ENCODE measurements around the gene NSF.

The NSF gene

DNA sequence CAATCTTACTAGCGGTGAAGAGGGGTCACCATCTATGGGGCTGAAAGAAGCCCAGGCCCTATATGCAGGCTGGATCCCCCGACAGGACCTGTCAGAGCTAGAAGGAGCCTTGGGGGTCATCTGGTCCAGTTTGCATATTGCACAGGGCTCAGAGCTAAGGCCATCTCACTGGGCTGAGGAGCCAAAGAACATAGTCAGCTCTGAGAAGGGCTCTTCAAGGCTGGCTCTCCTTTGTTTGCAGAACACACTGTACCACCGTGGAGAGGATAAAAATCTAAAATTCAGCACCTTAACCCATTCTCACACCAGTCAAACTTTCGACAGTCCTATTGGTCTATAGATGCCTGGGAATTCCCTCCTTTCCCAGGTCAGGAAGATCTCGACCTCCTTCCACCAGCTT lies 203.8 kb downstream of the NSF start:
- no peak overlapping the region for H2BK12ac ChIP-seq (ENCODE audit: low read length in 2 of 2)
- H3K4me1 ChIP-seq (ENCODE audit: control insufficient read depth, insufficient read depth, low read depth, low read length), result peaks cover 21% of the 10 kb centered on the region
- peaks cover 7 to 80% of the 10 kb centered on the region in 2 experiments for H3K27me3 ChIP-seq (ENCODE audit: control insufficient read depth in 1 of 2, insufficient read depth in 1 of 2, low read length in 2 of 2)

GRCh38 chr17:46795379-46795952 lies 205.0 kb downstream of the NSF start:
- Histone ChIP-seq H3K4me2 (ENCODE audit: low read length, poor library complexity, severe bottlenecking) (peak overlapping the region; percentile 51), H3K23ac (ENCODE audit: low read length in 2 of 2) (no peak overlapping the region), H2AFZ (ENCODE audit: low read depth, low read length) (no peak overlapping the region), H2AK5ac (ENCODE audit: low read length, severe bottlenecking) (no peak overlapping the region), H3K14ac (ENCODE audit: low read length in 2 of 2) (no peak overlapping the region), H4K91ac (ENCODE audit: low read length) (no peak overlapping the region), H2BK120ac (ENCODE audit: low read depth, low read length) (no peak overlapping the region), H3K79me1 (replicated peaks; ENCODE audit: low read length, poor library complexity, severe bottlenecking) (no peaks in the 10 kb centered on the region), H3K27ac (ENCODE audit: low read length, poor library complexity, severe bottlenecking) (peak overlapping the region; percentile 44), H2BK12ac (ENCODE audit: low read length in 2 of 2) (no peak overlapping the region), H3K4me3 (ENCODE audit: insufficient read depth in 1 of 2, low read depth in 1 of 2, low read length in 2 of 2) (no peak overlapping the region), H3K36me3 (ENCODE audit: control insufficient read depth in 1 of 2, insufficient read depth in 2 of 2, low read depth in 1 of 2, low read length in 2 of 2) (no peaks in the 10 kb centered on the region), H3K4ac (ENCODE audit: low read depth in 1 of 2, low read length in 2 of 2) (no peak overlapping the region), H3K9me3 (ENCODE audit: control insufficient read depth, low read length) (no peaks in the 10 kb centered on the region), H3K18ac (ENCODE audit: low read depth in 1 of 2, low read length in 2 of 2) (no peak overlapping the region), H3K27me3 (ENCODE audit: control insufficient read depth in 1 of 2, insufficient read depth in 1 of 2, low read length in 2 of 2) (peaks cover 0 to 70% of the 10 kb centered on the region in 2 experiments), H2BK5ac (ENCODE audit: low read depth, low read length, poor library complexity, severe bottlenecking) (no peak overlapping the region), H3K9ac (ENCODE audit: low read length) (no peak overlapping the region), H3K4me1 (ENCODE audit: control insufficient read depth, insufficient read depth, low read depth, low read length) (peaks cover 17% of the 10 kb centered on the region), H2BK15ac (ENCODE audit: low read depth, poor library complexity, severe bottlenecking) (no peak overlapping the region), H4K8ac (ENCODE audit: low read length) (no peak overlapping the region)
- DNase-seq, result no peak
- WGBS, result 72% methylated on average over 14 of the region's 15 CpGs

More for the DNA sequence above, 203.8 kb downstream of the NSF start:
- H3K4ac ChIP-seq (ENCODE audit: low read depth in 1 of 2, low read length in 2 of 2), result no peak overlapping the region
- no peak overlapping the region for H3K9ac ChIP-seq (ENCODE audit: low read length)
- 87% methylated on average over 5 of the region's 5 CpGs for WGBS
- no peak overlapping the region for H4K91ac ChIP-seq (ENCODE audit: low read length)
- no peak overlapping the region for H3K23ac ChIP-seq (ENCODE audit: low read length in 2 of 2)
- no peak overlapping the region for H3K14ac ChIP-seq (ENCODE audit: low read length in 2 of 2)
- H3K36me3 ChIP-seq (ENCODE audit: control insufficient read depth in 1 of 2, insufficient read depth in 2 of 2, low read depth in 1 of 2, low read length in 2 of 2), result no peaks in the 10 kb centered on the region
- no peak overlapping the region for H2AFZ ChIP-seq (ENCODE audit: low read depth, low read length)
- no peak overlapping the region for H2BK5ac ChIP-seq (ENCODE audit: low read depth, low read length, poor library complexity, severe bottlenecking)
- H2AK5ac ChIP-seq (ENCODE audit: low read length, severe bottlenecking), result no peak overlapping the region
- no peak overlapping the region for H3K27ac ChIP-seq (ENCODE audit: low read length, poor library complexity, severe bottlenecking)
- H3K4me2 ChIP-seq (ENCODE audit: low read length, poor library complexity, severe bottlenecking), result no peak overlapping the region
- no peak overlapping the region for H2BK120ac ChIP-seq (ENCODE audit: low read depth, low read length)
- H4K8ac ChIP-seq (ENCODE audit: low read length), result no peak overlapping the region
- H2BK15ac ChIP-seq (ENCODE audit: low read depth, poor library complexity, severe bottlenecking), result no peak overlapping the region
- no peaks in the 10 kb centered on the region for H3K79me1 ChIP-seq (replicated peaks; ENCODE audit: low read length, poor library complexity, severe bottlenecking)
- no peak for DNase-seq
- no peak overlapping the region for H3K4me3 ChIP-seq (ENCODE audit: insufficient read depth in 1 of 2, low read depth in 1 of 2, low read length in 2 of 2)
- H3K18ac ChIP-seq (ENCODE audit: low read depth in 1 of 2, low read length in 2 of 2), result no peak overlapping the region
- H3K9me3 ChIP-seq (ENCODE audit: control insufficient read depth, low read length), result peaks cover 8% of the 10 kb centered on the region

DNA sequence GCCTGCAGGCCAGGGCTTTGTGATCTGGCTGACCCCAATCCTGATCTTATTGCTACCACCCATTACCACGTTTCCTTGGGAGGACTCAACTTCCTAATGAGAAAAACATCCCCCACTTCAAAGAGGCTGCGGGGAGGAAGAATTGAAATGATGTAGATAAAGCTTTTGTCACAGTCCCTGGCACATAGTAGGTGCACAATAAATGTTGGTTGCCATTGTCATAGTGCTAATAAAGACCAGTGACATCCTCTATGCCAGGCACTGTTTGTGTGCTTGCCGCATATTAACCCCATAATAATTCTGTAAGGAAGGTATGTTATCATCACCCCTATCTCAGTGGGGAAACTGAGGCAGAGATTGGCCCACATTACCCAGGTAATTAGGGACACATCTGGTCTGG lies 205.6 kb downstream of the NSF start:
- H3K79me1 ChIP-seq (replicated peaks; ENCODE audit: low read length, poor library complexity, severe bottlenecking), result no peaks in the 10 kb centered on the region
- no peak overlapping the region for H3K9ac ChIP-seq (ENCODE audit: low read length)
- H2AFZ ChIP-seq (ENCODE audit: low read depth, low read length), result no peak overlapping the region
- WGBS, result 100% methylated on average over 1 of the region's 3 CpGs
- H3K18ac ChIP-seq (ENCODE audit: low read depth in 1 of 2, low read length in 2 of 2), result no peak overlapping the region
- H2AK5ac ChIP-seq (ENCODE audit: low read length, severe bottlenecking), result no peak overlapping the region
- H3K27ac ChIP-seq (ENCODE audit: low read length, poor library complexity, severe bottlenecking), result no peak overlapping the region
- no peak for DNase-seq
- H2BK120ac ChIP-seq (ENCODE audit: low read depth, low read length), result no peak overlapping the region
- no peak overlapping the region for H3K4ac ChIP-seq (ENCODE audit: low read depth in 1 of 2, low read length in 2 of 2)
- H2BK5ac ChIP-seq (ENCODE audit: low read depth, low read length, poor library complexity, severe bottlenecking), result no peak overlapping the region
- H3K36me3 ChIP-seq (ENCODE audit: control insufficient read depth in 1 of 2, insufficient read depth in 2 of 2, low read depth in 1 of 2, low read length in 2 of 2), result no peaks in the 10 kb centered on the region
- H4K8ac ChIP-seq (ENCODE audit: low read length), result no peak overlapping the region
- peaks cover 0 to 67% of the 10 kb centered on the region in 2 experiments for H3K27me3 ChIP-seq (ENCODE audit: control insufficient read depth in 1 of 2, insufficient read depth in 1 of 2, low read length in 2 of 2)
- H3K4me3 ChIP-seq (ENCODE audit: insufficient read depth in 1 of 2, low read depth in 1 of 2, low read length in 2 of 2), result no peak overlapping the region
- no peak overlapping the region for H2BK15ac ChIP-seq (ENCODE audit: low read depth, poor library complexity, severe bottlenecking)
- H3K23ac ChIP-seq (ENCODE audit: low read length in 2 of 2), result no peak overlapping the region
- H2BK12ac ChIP-seq (ENCODE audit: low read length in 2 of 2), result no peak overlapping the region
- H3K4me1 ChIP-seq (ENCODE audit: control insufficient read depth, insufficient read depth, low read depth, low read length), result peaks cover 15% of the 10 kb centered on the region
- H3K14ac ChIP-seq (ENCODE audit: low read length in 2 of 2), result no peak overlapping the region
- H3K9me3 ChIP-seq (ENCODE audit: control insufficient read depth, low read length), result no peaks in the 10 kb centered on the region
- no peak overlapping the region for H3K4me2 ChIP-seq (ENCODE audit: low read length, poor library complexity, severe bottlenecking)
- no peak overlapping the region for H4K91ac ChIP-seq (ENCODE audit: low read length)

- no peak overlapping the region for H2BK15ac ChIP-seq (ENCODE audit: low read depth, poor library complexity, severe bottlenecking)
- H3K27ac ChIP-seq (ENCODE audit: low read length, poor library complexity, severe bottlenecking), result no peak overlapping the region
- H2AFZ ChIP-seq (ENCODE audit: low read depth, low read length), result no peak overlapping the region
- H3K27me3 ChIP-seq (ENCODE audit: control insufficient read depth in 1 of 2, insufficient read depth in 1 of 2, low read length in 2 of 2), result peaks cover 0 to 64% of the 10 kb centered on the region in 2 experiments
- WGBS, result 93% methylated on average over 7 of the region's 7 CpGs
- no peak overlapping the region for H3K14ac ChIP-seq (ENCODE audit: low read length in 2 of 2)
- H3K9ac ChIP-seq (ENCODE audit: low read length), result no peak overlapping the region
- no peak overlapping the region for H3K4ac ChIP-seq (ENCODE audit: low read depth in 1 of 2, low read length in 2 of 2)
- no peak overlapping the region for H2AK5ac ChIP-seq (ENCODE audit: low read length, severe bottlenecking)
- H3K4me1 ChIP-seq (ENCODE audit: control insufficient read depth, insufficient read depth, low read depth, low read length), result peaks cover 15% of the 10 kb centered on the region
- H3K4me3 ChIP-seq (ENCODE audit: insufficient read depth in 1 of 2, low read depth in 1 of 2, low read length in 2 of 2), result no peak overlapping the region
- no peak overlapping the region for H3K18ac ChIP-seq (ENCODE audit: low read depth in 1 of 2, low read length in 2 of 2)
- no peaks in the 10 kb centered on the region for H3K36me3 ChIP-seq (ENCODE audit: control insufficient read depth in 1 of 2, insufficient read depth in 2 of 2, low read depth in 1 of 2, low read length in 2 of 2)
- no peak overlapping the region for H2BK5ac ChIP-seq (ENCODE audit: low read depth, low read length, poor library complexity, severe bottlenecking)
- no peak for DNase-seq
- H4K8ac ChIP-seq (ENCODE audit: low read length), result no peak overlapping the region
- no peak overlapping the region for H3K4me2 ChIP-seq (ENCODE audit: low read length, poor library complexity, severe bottlenecking)
- H3K9me3 ChIP-seq (ENCODE audit: control insufficient read depth, low read length), result no peaks in the 10 kb centered on the region
- no peak overlapping the region for H2BK12ac ChIP-seq (ENCODE audit: low read length in 2 of 2)
- H3K23ac ChIP-seq (ENCODE audit: low read length in 2 of 2), result no peak overlapping the region
- H4K91ac ChIP-seq (ENCODE audit: low read length), result no peak overlapping the region
- H2BK120ac ChIP-seq (ENCODE audit: low read depth, low read length), result no peak overlapping the region
- no peaks in the 10 kb centered on the region for H3K79me1 ChIP-seq (replicated peaks; ENCODE audit: low read length, poor library complexity, severe bottlenecking)
Observed at GRCh38 chr17:46796524-46796923, 206.1 kb downstream of the NSF start.

Data from mesenchymal stem cell (in vitro differentiated cells and primary cell).